Activated naive CD4-positive, alpha-beta T cell treated with Interleukin-2 at 50 U/mL for 16 hours (primary cell): ENCODE measurements around the gene BCAS1.

Experiments used
- DNase-seq: peaks from one replicate; pipeline ENCODE4 v3.0.0-alpha.2; 2020

The BCAS1 gene

GRCh38 chr20:54070187-54070987, at the start of gene BCAS1:
Gene BCAS1, minus strand, starts transcription at chr20:54070594. Its CDS starts 11,876 bp downstream, at chr20:54058718.
- no peak for DNase-seq

GRCh38 chr20:54119744-54120143, 49.4 kb upstream of the BCAS1 start:
- DNase-seq = no peak

DNA sequence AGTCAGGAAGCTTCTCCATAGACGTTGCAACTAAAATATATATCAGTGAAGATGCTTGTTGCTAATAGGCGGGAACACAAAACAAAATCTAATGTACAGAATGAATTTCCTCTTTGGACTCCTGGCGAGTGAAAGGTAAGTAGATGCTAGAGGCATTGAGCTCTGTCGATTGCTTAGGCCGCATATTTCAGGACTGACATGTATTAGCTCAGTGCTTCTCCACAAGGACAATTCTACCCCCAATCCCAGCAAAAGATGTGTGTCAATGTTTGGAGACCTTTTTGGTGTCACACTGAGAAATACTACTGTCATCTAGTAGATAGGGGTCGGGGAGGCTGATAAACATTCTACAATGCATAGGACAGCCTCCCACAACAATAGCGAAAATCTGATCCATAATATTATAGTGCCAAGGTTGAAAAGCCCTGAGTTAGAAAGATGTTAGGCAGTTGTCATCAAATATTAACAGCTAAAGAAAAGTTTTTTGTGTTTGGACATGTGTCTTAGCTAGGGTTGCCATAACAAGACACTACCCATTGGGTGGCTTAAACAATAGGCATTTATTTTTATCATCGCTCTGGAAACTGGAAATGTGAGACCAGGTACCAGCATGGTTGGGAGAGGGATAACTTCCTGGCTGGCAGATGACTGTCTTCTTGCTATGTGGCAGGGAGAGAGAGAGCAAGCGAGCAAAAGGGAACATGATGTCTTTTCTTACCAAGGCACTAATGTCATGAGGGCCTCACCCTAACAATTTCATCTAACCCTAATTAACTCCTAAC, 48.0 kb upstream of the BCAS1 start:
- no peak for DNase-seq

DNA sequence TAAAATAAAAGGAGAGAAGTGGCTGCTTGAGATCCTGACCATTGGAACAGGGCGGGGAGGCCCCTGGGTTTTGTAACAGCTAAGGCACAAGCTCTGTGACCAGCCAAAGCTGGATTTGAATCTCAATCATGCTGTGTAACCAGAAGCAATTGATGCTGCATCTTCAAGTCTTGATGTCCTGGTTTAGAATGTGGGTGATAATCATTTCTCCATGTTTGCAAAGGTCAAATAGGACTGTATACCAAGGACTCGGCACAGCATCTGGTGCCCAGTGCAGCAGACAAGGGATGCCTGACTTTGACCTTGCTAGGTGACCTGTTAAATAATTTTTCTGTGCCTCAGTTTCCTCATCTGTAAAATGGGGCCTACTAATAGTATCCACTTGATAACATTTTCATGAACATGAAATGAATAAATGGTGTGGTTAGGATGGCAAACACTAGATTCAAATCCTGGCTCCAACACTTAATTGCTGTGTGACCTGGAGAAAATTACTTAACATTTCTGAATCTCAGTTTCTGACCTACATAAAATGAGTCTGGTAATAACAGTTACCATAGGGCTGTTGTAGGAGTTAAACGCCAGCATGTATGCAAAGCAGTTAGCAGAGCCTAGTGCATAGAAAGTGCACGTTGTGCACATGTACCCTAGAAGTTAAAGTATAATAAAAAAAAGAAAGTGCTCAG, 46.3 kb upstream of the BCAS1 start:
- DNase-seq = no peak

- DNase-seq = no peak
Measured at GRCh38 chr20:54115172-54115854, 44.9 kb upstream of the BCAS1 start.

DNA sequence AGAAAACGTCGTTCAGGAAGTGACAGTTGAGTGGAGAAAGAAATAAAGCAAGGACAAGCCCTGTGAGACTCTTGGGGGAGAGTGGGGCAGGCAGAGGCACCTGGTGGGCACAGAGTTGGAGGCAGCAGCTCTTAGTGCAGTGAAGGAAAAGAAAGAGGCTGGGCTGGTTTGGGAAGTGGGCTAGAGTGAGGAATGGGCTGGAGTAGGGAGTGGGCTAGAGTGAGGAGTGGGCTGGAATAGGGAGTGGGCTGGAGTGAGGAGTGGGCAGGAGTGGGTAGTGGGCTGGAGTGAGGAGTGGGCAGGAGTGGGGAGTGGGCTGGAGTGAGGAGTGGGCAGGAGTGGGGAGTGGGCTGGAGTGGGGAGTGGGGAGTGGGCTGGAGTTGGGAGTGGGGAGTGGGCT, 43.7 kb upstream of the BCAS1 start:
- DNase-seq = no peak

- DNase-seq = no peak
Measured at GRCh38 chr20:54113566-54113965, 43.2 kb upstream of the BCAS1 start.

GRCh38 chr20:54112221-54112884, 42.0 kb upstream of the BCAS1 start:
- DNase-seq = no peak

DNA sequence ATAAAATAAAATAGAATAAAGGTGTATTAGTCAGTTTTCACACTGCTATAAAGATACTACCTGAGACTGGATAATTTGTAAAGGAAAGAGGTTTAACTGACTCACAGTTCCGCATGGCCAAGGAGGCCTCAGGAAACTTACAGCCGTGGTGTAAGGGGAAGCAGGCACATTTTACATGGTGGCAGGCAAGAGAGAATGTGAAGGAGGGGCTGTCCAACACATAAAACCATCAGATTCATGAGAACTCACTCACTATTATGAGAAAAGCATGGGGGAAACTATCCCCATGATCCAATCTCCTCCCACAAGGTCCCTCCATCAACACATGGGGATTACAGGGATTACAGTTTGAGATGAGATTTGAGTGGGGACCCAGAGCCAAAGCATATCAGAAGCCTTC, 41.1 kb upstream of the BCAS1 start:
- no peak for DNase-seq

DNA sequence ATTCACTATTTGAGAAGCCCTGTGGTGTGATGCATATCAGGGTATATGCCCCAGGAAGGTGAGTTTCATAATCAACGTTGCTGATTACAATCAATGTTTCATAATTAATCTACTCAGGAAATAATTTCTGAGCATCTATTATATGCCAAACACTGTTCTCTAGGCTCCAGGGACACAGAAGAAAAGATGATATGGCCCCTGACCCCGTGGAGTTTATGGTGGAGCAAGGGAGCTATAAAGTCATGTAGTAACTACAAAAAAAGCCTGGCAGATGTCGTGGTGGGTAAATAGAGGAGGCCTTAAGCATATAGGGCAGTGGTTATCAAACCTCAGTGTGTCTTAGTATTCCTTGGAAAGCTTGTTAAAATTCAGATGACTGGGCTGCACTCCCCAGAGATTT, 40.1 kb upstream of the BCAS1 start:
- DNase-seq = no peak

DNA sequence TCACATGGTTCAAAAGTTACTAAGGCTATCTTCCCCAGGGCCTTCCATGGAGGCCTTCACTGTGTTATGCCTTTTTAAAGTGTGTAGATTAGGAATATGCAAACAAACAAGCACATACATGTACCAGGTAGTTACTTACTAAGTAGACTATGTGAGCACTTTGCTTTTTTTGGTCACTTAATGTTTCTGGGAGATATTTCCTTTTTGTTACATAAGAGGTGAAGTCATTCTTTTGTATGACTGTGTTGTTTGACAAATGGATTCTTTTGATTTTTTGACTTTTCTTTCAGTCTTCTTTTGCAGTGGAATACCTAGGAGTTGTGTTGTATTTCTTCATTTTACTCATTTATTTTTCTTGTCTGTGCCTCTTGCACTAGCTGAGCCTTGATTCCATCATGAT, 39.6 kb upstream of the BCAS1 start:
- no peak for DNase-seq

GRCh38 chr20:54108817-54109216, 38.4 kb upstream of the BCAS1 start:
- no peak for DNase-seq

DNA sequence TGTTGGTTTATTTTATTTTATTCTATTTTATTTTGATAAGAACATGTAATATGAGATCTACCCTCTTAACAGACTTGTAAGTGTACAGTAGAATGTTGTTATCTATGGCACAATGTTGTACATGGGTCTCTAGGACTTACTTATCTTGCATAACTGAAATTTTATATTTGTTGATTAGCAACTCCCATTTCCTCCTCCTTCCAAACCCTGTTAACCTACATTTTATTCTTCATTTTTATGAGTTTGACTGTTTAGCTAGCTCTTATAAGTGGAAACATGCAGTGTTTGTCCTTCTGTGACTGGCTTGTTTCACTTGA, 37.9 kb upstream of the BCAS1 start:
- no peak for DNase-seq

GRCh38 chr20:54107600-54108325, 37.4 kb upstream of the BCAS1 start:
- DNase-seq = no peak

DNA sequence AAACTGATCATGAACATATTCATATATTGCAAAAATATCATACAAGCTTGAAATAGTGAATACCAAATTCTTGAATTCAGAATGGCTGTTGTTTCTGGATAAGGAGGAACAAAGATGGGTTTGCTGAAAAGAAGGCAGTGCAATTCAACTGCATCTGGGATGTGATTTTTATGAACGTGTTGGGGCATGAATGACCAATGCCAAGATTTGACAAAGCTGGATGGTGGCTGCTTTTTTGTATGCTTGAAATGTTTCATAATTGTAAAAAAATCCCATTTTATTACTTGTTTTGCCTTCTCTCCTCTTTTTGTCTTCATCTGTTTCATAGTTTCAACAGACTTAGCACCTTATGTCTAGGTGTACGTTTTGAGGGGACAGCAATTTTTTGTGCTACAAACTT, 36.8 kb upstream of the BCAS1 start:
- no peak for DNase-seq

- no peak for DNase-seq
Measured at GRCh38 chr20:54106162-54106561, 35.8 kb upstream of the BCAS1 start.

- no peak for DNase-seq
Measured at GRCh38 chr20:54105653-54106052, 35.3 kb upstream of the BCAS1 start.

GRCh38 chr20:54104781-54105180, 34.4 kb upstream of the BCAS1 start:
- no peak for DNase-seq

DNA sequence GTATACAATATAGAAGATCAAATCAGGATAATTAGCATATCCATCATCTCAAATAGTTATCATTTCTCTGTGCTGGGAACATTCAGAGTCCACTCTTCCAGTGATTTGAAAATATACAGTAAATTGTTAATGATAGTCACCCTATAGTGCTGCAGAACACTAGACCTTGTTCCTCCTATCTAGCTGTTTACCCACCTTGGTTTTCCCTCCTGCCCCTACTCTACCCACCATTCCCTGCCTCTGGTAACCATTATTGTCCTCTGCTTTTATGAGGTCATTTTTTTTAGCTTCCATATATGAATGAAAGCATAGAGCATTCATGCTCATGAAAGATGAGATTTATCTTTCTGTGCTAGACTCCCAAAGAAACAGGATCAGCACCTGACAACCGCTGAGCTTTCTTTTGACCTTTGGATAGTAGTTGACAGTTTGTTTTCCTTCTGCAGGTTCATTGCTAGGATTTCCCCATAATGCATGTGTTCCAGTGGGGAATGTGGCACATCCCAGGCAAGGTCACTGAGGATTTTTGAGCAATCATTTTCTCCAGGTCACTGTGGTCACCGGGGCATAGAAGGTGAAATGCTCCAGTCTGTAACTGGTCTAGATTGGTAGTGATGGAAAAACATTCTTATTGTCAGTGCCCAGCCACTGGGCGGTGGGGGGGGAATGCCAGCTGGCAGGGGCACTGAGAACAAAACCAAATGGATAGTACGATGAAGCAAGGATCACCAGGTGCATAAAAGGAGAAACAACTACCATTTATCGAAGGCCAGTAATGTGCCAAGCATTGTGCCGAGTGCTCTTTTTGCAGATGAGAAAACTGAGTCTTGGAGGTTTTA, 33.6 kb upstream of the BCAS1 start:
- no peak for DNase-seq

- peak; percentile 74 for DNase-seq
Measured at GRCh38 chr20:54103067-54103761, 32.8 kb upstream of the BCAS1 start.
